Ammon's horn (tissue), 1 donor: ENCODE results near the gene ATP5ME.

Experiments
- DNase-seq: peaks from one replicate; pipeline ENCODE4 v3.0.0-alpha.2; 2016; ENCODE audit warnings: low spot score

Gene ATP5ME

DNA sequence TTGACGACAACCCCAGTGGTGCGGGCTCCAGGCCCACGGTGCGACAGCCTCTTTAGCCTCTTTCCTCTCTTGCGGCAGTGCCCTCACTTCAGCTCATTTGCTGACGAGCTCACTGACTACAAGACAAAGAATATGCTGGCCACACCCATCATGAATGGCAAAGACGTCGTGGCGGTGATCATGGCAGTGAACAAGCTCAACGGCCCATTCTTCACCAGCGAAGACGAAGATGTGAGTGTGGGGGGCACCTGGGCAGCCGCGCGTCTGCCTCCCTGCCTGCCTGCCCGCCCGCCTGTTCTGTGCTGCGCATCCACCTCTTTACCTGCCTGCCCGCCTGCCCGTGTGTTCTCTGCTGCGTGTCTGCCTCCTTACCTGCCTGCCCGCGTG is 39.5 kb downstream of the ATP5ME start:
- no peak for DNase-seq

DNA sequence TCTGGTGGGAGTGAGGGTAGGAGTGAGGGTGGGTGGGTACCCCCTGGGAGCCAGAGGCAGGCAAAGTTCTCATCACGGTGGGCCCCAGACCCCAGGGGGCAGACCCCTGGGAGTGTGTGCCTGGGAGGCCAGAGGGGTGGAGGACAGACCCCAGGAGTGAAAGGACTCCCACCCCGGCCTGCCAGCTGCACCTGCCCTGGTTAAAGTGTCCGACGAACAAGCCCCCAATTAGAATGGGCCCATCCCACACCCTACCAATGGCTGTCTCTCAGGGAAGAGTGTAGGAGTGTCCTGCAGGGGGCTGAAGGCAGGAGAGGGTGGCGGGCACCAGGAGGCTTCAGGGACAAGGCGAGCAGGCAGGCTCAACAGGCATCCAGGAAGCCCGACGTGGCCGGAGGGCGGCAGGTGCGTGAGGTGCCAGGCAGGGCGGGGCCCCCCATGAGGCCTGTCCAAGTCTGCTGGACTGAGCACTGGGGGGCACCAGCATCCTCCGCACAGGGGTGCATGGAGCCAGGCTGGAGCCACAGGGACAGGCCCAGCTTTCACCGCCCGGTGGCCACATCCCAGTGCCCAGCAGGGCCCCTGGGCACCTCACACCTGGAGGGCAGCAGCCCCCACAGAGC is 40.0 kb downstream of the ATP5ME start:
- DNase-seq = no peak

GRCh38 chr4:633406-633805 is 40.7 kb downstream of the ATP5ME start:
- DNase-seq = no peak

DNA sequence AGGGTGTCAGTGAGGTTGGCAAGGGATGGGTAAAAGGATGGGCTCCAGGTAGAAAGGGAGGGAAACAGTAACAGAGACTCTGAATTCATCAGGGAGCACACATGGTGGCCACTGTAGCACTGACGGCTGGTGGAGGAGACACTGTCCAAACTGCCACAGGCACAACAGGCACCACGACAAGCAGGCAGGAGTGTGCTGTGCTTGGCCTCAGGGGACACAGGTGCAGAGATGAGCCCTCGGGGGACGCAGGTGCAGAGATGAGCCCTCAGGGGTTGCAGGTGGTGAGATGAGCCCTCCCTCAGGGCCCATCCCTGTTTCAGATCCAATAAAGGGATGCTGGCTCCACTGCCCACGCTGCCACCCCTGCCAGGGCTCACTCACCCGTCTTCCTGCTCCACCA is 41.1 kb downstream of the ATP5ME start:
- no peak for DNase-seq

DNA sequence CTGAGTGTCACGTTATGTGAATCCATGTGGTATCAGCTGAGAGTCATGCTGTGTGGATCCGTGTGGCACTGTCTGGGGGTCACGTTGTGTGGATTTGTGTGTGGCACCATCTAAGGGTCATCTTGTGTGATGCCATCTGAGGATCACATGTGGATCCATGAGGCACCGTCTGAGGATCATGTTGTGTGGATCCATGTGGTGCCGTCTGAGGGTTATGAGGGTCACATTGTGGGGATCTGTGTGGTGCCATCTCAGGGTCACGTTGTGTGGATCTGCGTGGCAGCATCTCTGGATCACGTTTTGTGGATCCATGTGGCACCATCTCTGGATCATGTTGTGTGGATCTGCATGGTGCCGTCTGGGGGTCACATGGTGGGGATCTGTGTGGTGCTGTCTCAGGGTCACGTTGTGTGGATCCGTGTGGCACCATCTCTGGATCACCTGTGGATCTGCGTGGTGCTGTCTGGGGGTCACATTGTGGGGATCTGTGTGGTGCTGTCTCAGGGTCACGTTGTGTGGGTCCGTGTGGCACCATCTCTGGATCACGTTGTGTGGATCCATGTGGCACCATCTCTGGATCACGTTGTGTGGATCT is 41.8 kb downstream of the ATP5ME start:
- no peak for DNase-seq

DNA sequence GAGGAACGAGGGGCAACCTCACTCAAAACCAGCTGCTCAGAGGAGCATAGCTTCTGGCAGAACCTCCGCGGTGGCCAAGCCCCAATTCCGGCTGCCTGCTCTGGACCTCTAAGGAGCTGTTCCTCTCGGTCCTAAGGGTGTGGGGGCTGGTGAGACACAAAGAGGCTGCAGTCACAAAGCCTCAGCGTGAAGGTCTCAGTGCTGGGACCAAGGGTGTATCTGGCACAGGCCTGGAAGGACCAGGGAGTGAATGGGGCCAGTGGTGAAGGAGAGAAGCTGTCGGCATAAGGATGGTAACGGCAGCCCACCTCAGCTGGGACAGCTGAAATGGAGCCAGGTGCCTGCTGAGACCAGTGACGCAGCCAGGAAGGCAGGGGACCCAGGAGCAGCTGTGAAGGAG is 43.4 kb downstream of the ATP5ME start:
- DNase-seq = no peak

DNA sequence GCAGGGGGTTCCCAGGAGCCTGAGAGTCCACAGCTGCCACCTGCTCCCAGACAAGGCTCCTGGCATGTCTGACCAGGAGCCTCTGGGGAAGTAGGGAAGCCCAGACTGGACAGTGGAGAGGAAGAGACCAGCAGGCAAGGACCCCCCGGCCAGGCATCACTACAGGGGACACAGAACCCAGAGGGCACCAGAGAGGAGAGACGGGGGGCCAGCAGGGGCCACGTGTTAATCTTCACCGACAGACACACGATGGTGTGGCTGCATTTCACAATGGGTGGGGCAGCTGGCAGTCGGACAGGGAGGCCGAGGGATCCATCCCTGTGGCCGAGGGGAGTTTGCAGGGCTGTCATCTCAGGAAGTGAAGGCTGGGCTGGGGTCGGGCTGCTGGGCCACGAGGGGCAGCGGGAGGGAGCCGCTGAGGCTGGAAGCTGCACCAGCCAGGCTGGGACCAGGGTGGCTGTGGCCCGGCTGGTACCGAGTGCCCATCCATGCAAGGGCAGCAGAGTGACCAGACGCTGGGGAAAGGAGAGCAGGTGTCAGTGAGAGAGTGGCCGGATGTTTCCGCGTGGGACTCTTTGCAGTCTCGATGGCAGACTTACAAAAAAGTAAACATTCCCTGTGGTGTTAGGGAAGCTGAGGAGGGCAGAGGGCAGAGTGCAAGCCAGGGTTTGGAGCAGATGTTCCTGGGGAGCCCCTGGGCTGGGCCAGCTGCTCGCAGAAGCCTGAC is 44.0 kb downstream of the ATP5ME start:
- no peak for DNase-seq

DNA sequence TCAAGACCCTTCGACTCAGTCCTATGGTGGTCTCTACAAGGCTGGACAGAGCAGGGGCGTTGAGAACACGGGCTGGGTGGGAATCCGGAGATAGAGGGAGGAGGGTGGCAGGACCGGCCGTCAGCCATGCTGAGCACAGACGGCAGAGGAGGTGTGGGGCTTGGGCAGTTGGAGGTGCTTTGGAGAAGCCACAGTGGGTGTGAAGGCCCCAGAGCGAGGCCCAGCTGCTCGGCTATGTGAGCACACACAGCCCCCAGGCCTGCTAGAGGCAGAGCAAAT is 44.5 kb downstream of the ATP5ME start:
- DNase-seq = no peak

GRCh38 chr4:628821-629635 is 45.0 kb downstream of the ATP5ME start:
- no peak for DNase-seq

GRCh38 chr4:628311-628741 is 45.8 kb downstream of the ATP5ME start:
- no peak for DNase-seq

DNA sequence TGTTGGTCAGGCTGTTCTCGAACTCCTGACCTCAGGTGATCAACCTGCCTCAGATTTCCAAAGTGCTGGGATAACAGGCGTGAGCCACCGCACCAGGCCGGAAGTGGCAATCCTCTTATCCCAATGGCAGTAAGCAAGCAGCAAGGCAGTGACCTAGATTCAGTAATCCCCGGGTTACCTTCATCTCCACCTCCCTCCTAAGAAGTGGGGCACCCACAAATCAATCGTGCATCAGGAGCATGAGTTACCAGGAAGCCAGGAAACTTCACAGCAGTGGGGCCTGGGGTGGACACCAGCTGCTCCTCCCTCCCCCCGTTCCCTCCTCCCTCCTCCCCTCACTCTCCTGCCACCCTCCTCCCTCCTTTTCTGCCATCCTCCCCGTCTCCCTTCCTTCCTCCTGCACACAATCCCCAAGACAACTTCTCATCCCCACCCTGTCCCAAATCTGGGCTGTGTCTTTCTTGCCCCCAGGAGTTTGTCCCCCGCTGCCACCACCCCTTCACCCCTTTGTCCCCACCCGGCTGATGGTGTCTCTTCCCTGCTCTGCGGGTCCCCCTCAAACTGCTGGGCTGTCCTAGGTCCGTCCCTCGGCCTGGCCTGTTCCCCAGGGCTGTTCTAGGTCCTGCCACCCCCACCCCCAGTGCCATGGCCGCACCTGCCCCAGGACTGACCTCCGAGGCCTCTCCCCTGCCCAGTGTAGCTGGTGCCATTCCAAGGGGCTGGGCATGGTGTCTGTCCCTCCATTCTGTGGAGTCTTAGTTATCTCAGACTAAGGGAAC is 46.5 kb downstream of the ATP5ME start:
- no peak for DNase-seq

- no peak for DNase-seq
These were observed 47.6 kb downstream of the ATP5ME start for GRCh38 chr4:626201-627091.

DNA sequence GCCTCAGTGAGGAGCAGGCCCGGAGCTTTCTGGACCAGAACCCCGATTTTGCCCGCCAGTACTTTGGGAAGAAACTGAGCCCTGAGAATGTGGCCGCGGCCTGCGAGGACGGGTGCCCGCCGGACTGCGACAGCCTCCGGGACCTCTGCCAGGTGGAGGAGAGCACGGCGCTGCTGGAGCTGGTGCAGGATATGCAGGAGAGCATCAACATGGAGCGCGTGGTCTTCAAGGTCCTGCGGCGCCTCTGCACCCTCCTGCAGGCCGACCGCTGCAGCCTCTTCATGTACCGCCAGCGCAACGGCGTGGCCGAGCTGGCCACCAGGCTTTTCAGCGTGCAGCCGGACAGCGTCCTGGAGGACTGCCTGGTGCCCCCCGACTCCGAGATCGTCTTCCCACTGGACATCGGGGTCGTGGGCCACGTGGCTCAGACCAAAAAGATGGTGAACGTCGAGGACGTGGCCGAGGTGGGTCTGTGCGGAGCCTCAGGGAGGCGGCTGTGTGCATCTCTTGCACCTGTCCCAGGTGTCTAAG is 48.4 kb downstream of the ATP5ME start:
- no peak for DNase-seq

- no peak for DNase-seq
These were observed 49.1 kb downstream of the ATP5ME start, which contains the start of gene PDE6B for GRCh38 chr4:624705-625590. TSS of gene PDE6B (plus strand) at chr4:625573. CDS start at chr4:625627, 54 bp downstream.

DNA sequence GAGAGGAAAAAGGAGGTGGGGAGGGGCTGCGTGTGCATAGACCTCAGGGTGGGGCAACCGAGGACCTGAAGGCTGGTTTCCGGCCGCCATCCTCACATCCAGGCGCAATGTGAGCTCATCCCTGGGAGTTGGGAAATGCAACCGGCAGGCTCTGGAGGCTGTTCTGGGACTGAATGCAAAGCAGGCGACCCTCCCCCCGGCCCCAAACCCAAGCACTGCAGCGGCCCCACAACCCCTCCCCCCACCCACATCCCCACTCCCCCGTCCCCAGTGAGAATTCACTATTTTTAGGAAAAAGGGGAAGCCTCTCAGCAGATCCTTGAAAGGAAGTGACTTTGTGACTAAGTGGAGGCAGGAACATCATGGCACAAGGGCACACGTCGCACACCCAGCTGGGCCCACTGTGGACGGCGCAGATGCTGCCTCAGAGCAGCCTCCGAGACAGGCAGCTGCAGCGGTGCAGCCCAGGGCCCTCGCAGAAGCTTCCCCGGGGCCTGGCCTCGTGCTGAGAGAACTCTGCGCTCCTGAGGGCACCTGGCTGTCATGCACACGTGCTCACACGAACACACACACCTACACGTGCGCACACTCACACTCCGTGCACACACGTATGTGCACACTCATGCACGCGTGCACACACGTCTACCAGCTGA is 50.0 kb downstream of the ATP5ME start:
- no peak for DNase-seq

- no peak for DNase-seq
These were observed 50.8 kb downstream of the ATP5ME start for GRCh38 chr4:622996-623913.
